IgD-negative memory B cell (primary cell): ENCODE results near the gene URM1. TPM values are rescaled to one million over a fixed set of nuclear protein-coding genes. Genes with fewer than 3 reads are reported as not detected.
"Not testable (repeated sequence)": the region's sequence is repeated elsewhere in the genome, so short reads cannot be mapped to it uniquely, and the experiment has no call there.

Experiments used
- H3K27ac Mint-ChIP-seq, 3 donors: one replicate each; pipeline ENCODE4 v1.8.0; 2020 to 2022; ENCODE audit warnings: mild to moderate bottlenecking in 3 of 3, mixed read lengths in 3 of 3, moderate library complexity in 1 of 3
- H3K27me3 Mint-ChIP-seq: one replicate; pipeline ENCODE4 v1.8.0; 2021; ENCODE audit warnings: mixed read lengths
- H3K36me3 Mint-ChIP-seq: one replicate; pipeline ENCODE4 v1.8.0; 2020; ENCODE audit warnings: mild to moderate bottlenecking, mixed read lengths
- H3K4me1 Mint-ChIP-seq, 3 donors: one replicate each; pipeline ENCODE4 v1.8.0; 2020 to 2022; ENCODE audit warnings: mixed read lengths in 3 of 3, mild to moderate bottlenecking in 1 of 3
- H3K4me3 Mint-ChIP-seq, 4 donors: one replicate each; pipeline ENCODE4 v1.8.0; 2020 to 2022; ENCODE audit warnings: mild to moderate bottlenecking in 4 of 4, mixed read lengths in 4 of 4, moderate library complexity in 3 of 4
- H3K9me3 Mint-ChIP-seq, 3 donors: one replicate each; pipeline ENCODE4 v1.8.0; 2020 to 2021; ENCODE audit warnings: mixed read lengths in 3 of 3, mild to moderate bottlenecking in 1 of 3
- polyA plus RNA-seq: library from polyadenylated mRNA; unstranded; fragments of 300-500 nt; fragmentation: Illumina TruSeq; gene quantifications from one replicate; pipeline ENCODE4 v1.2.3, GENCODE V29; 2021

The URM1 gene
- polyA plus RNA-seq, 1 donor from 2014 or later, result 53.9 TPM

DNA sequence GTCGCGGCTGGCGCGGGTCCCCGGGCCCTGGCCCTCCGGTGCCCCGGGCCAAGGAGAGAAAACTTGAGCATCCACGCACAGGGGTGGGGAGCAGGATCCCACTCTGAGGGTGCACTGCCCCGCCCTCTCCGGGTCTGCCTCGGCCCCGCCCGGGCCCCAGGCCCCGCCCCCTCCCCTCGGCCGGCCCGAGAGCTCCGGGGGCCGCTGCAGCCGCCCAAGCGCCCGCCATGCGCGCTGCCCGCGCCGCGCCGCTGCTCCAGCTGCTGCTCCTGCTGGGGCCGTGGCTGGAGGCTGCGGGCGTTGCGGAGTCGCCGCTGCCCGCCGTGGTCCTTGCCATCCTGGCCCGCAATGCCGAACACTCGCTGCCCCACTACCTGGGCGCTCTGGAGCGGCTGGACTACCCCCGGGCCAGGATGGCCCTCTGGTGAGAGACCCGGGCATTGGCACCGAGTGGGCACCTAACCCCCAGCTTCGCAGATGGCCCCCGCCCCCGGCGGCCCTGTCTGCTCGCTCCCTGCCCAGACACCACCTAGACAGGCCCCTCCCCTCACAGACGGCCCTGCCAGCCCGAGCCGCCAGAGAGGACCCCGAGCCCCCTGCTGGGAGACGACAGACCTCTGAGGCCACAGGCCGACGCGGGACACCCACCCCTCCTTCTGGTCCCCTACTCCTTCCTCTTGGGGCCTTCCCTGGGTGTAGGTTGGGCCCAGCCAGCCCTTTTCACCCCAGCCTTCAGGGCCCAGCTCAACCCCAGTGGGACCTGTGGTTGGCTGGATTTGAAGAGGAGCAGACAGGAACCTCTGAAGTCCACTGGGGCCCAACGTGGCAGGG, 49.7 kb downstream of the URM1 start, which contains the start of gene CERCAM:
TSS of gene CERCAM (plus strand) at position 207 of the 831 bp plus-strand sequence. CDS start at position 228, 21 bp downstream.
- peak within 1 kb of the TSS; percentile 75 to 93 (median 83) for H3K4me3 Mint-ChIP-seq
- H3K9me3 Mint-ChIP-seq, result no peaks in the 10 kb centered on the region
- H3K36me3 Mint-ChIP-seq, result no peaks in the 10 kb centered on the region
- H3K4me1 Mint-ChIP-seq, result peaks cover 0 to 3% (median 2%) of the 10 kb centered on the region in 3 donors
- no peak within 1 kb of the TSS for H3K27ac Mint-ChIP-seq
- peaks cover 24% of the 10 kb centered on the region for H3K27me3 Mint-ChIP-seq

DNA sequence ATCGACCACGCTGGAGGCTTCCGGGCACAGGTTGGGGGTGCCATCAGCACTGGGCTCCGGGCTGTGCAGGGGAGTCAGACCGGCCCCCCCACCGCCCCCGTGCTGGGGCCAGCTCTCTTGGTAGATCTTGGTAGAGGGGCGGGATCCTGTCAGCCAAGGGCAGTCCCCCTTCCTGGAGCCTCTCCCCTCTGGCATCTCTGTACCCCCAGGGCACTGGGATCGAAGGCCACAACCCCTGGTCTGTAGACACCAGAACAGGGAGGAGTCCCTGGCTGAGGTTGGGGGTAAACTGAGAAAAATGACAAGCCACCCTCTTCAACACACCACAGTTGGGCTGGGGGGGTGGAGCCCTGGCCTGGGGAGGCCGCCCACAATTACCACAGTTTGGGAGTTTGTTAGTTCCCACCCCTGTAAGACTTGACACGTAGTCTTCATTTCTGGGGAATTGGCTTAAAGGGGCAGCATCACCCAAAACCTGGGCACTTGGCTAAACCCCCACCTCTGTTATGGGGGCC, 50.4 kb downstream of the URM1 start:
- Mint-ChIP-seq H3K9me3 (no peaks in the 10 kb centered on the region), H3K4me1 (peaks cover 0 to 3% (median under 1%) of the 10 kb centered on the region in 3 donors), H3K4me3 (peak overlapping the region; percentile 72 to 84 (median 76)), H3K27ac (peak overlapping the region in 1 of 3 donors; percentile 14), H3K36me3 (no peaks in the 10 kb centered on the region), H3K27me3 (peaks cover 18% of the 10 kb centered on the region)

DNA sequence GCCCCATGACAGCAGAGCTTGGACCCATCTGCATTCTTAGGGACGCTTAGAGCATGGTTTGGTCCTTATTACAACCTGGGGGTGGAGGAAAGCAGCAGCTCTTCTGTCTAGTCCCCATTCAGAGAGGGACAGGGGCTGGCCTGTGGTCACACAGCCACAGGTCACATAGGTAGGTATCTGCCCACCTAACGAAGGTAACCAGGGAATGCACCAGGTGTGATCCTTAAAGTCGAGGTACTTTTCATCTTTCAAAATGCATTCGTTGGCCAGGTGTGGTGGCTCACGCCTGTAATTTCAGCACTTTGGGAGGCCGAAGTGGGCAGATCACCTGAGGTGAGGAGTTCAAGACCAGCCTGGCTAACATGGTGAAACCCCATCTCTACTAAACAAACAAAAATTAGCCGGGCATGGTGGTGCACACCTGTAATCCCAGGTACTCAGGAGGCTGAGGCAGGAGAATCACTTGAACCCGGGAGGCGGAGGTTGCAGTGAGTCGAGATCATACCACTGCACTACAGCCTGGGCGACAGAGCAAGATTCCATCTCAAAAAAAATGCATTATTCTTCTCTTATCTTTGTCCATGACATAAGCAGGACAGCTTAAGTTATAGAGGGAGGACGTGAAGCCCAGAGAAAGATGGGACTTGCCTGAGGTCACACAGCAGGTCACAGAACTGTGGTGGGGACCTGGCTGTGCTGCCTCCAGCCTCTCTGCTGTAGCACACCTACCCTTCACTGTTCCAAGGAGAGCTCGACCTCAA, 51.0 kb downstream of the URM1 start:
- Mint-ChIP-seq H3K27ac (peak overlapping the region in 1 of 3 donors; percentile 14), H3K4me3 (peak overlapping the region; percentile 2 to 75 (median 50)), H3K27me3 (peaks cover 14% of the 10 kb centered on the region)
- H3K9me3 Mint-ChIP-seq, H3K4me1 Mint-ChIP-seq, H3K36me3 Mint-ChIP-seq: not testable (repeated sequence)

DNA sequence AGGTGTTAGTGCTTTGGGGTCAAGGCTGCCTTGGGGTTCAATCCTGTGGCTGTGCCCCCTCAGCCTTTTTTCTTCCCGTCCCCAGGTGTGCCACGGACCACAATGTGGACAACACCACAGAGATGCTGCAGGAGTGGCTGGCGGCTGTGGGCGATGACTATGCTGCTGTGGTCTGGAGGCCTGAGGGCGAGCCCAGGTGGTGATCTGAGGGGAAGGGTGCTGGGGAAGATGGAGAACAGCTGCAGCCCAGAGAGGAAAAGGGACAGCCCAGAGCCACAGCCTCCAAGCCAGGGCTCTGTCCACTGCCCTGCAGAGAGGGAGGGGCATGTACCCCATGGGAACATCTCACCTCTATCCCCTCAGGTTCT, 51.6 kb downstream of the URM1 start:
- Mint-ChIP-seq H3K4me1 (peaks cover 0 to 3% (median 0%) of the 10 kb centered on the region in 3 donors), H3K4me3 (peak overlapping the region in 2 of 4 donors; percentile 25 to 75), H3K9me3 (no peaks in the 10 kb centered on the region), H3K27ac (no peak overlapping the region), H3K27me3 (peaks cover 9% of the 10 kb centered on the region), H3K36me3 (no peaks in the 10 kb centered on the region)

DNA sequence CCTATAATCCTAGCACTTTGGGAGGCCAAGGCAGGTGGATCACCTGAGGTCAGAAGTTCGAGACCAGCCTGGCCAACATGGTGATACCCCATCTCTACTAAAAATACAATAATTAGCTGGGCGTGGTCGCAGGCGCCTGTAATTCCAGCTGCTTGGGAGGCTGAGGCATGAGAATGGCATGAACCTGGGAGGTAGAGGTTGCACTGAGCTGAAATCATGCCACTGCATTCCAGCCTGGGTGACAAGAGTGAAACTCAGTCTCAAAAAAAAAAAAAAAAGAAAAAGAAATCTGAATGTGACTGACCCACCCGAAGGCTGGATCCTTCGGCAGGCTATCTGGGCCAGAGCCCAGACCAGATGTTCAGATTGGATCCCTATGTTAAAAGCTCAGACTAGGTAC, 52.2 kb downstream of the URM1 start:
- not testable (repeated sequence) for H3K4me3 Mint-ChIP-seq, H3K9me3 Mint-ChIP-seq, H3K27ac Mint-ChIP-seq, H3K36me3 Mint-ChIP-seq, H3K27me3 Mint-ChIP-seq, H3K4me1 Mint-ChIP-seq

DNA sequence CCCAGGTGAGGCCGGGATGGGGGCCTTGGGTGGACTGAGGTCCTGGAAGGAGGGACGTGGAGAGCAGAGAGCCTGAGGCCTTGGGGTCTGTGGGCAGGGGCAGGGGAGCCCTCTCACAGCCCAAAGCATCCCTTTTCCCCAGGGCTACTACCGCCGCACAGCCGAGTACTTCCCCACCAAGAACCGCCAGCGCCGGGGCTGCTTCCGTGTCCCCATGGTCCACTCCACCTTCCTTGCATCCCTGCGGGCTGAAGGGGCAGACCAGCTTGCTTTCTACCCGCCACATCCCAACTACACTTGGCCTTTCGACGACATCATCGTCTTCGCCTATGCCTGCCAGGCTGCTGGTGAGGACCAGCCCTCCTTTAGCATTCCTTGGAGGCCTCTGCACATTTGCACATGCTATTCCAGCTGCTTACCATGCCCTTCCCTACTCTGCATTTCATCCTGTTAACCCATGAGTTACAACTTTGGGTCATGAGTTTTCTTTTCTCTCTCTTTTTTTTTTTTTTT, 53.1 kb downstream of the URM1 start:
- H3K27me3 Mint-ChIP-seq, result peaks cover 3% of the 10 kb centered on the region
- H3K4me1 Mint-ChIP-seq, result no peaks in the 10 kb centered on the region
- no peaks in the 10 kb centered on the region for H3K36me3 Mint-ChIP-seq
- no peak overlapping the region for H3K27ac Mint-ChIP-seq
- H3K9me3 Mint-ChIP-seq, result no peaks in the 10 kb centered on the region
- peak overlapping the region in 2 of 4 donors; percentile 20 to 78 for H3K4me3 Mint-ChIP-seq

DNA sequence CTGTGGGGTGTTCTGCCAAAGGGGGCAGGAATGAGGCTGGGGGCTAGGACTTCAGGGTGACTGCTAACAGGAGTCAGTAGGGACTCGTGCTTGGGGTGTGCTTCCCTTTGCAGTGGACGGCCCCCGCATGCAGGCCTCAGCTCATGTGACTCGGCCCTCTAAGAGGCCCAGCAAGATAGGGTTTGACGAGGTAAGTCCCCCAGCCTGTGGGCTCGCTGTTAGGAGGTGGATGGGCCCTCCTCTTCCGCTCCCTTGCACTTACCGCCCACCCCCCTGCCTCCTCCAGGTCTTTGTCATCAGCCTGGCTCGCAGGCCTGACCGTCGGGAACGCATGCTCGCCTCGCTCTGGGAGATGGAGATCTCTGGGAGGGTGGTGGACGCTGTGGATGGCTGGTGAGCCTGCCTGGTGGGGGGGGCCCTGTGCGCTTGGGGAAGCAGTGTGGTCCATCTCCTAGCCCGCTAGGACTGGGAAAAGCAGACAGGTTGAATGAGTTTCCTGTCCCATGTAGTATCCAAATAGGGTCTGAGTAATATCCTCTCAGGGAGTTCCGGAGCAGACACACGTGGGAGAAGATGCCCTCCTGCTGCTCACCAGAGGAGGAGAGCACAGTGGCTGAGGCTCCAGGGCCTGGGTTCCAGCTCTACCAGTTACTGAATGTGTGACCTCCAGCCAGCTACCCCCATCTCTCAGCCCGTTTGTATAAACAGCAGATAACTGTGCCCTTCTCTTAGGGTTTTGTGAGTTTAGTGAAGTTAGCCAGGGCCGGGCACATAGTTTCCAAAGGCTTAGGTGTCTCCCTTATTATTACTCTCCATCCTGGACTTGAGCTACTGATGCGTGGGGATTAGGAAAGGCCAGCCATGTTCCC, 57.7 kb downstream of the URM1 start:
- Mint-ChIP-seq H3K36me3 (no peaks in the 10 kb centered on the region), H3K27ac (no peak overlapping the region), H3K4me1 (no peaks in the 10 kb centered on the region), H3K9me3 (no peaks in the 10 kb centered on the region), H3K4me3 (no peak overlapping the region), H3K27me3 (no peaks in the 10 kb centered on the region)

DNA sequence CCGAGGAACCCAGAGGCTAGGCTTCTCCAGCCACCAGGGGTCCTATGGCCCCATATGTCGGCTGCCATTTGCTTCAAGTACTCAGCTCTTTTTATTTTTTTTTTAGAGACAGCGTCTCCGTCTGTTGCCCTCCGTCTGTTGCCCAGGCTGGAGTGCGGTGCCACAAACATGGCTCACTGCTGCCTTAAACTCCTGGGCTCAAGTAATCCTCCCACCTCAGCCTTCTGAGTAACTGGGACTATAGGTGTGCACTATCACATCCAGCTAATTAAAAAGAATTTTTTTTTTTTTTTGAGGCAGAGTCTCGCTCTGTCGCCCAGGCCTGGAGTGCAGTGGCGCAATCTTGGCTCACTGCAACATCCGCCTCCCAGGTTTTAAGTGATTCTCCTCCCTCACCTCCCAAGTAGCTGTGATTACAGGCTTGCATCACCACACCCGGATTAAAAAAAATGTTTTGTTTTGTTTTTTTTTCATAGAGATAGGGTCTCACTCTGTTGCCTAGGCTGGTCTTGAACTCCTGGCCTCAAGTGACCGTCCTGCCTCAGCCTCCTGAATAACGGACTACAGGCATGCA, 58.4 kb downstream of the URM1 start:
- H3K4me1 Mint-ChIP-seq, result no peaks in the 10 kb centered on the region
- H3K4me3 Mint-ChIP-seq, result no peak overlapping the region
- no peaks in the 10 kb centered on the region for H3K27me3 Mint-ChIP-seq

DNA sequence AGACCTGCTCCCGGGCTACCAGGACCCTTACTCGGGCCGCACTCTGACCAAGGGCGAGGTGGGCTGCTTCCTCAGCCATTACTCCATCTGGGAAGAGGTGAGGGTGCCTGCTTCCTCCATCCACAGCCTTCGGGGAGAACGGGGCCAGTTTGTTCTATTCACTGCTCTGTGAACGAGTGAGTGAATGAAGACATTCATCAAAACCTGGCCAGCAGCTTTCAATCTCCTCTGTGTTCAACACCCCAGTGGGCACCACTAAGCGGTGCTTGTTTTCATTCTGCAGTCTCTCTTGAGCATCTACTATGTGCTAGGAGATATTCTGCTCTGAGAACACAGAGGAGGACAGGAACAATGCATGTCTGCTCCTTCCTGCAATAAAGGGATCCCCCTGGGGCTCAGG, 60.0 kb downstream of the URM1 start:
- Mint-ChIP-seq H3K4me3 (no peak overlapping the region), H3K27ac (no peak overlapping the region), H3K27me3 (no peaks in the 10 kb centered on the region), H3K36me3 (no peaks in the 10 kb centered on the region), H3K4me1 (no peaks in the 10 kb centered on the region), H3K9me3 (no peaks in the 10 kb centered on the region)

More for the DNA sequence above, 58.4 kb downstream of the URM1 start:
- Mint-ChIP-seq H3K36me3 (no peaks in the 10 kb centered on the region), H3K27ac (no peak overlapping the region), H3K9me3 (no peaks in the 10 kb centered on the region)

DNA sequence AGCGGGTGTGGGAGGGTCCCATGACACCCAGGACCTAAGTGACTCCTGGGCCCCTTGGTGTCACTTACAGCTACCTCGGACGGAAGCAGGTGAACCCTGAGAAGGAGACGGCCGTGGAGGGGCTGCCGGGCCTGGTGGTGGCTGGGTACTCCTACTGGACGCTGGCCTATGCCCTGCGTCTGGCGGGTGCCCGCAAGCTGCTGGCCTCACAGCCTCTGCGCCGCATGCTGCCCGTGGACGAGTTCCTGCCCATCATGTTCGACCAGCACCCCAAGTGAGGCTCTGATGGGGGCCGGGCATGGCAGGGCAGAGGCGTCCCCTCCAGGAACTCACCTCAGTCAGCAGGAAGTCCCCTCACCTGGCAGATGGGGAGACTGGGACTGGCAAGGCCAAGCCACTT, 63.2 kb downstream of the URM1 start:
- Mint-ChIP-seq H3K36me3 (no peaks in the 10 kb centered on the region), H3K9me3 (no peaks in the 10 kb centered on the region), H3K27ac (no peak overlapping the region), H3K4me1 (peaks cover 0 to 4% (median 0%) of the 10 kb centered on the region in 3 donors), H3K27me3 (no peaks in the 10 kb centered on the region), H3K4me3 (no peak overlapping the region)

DNA sequence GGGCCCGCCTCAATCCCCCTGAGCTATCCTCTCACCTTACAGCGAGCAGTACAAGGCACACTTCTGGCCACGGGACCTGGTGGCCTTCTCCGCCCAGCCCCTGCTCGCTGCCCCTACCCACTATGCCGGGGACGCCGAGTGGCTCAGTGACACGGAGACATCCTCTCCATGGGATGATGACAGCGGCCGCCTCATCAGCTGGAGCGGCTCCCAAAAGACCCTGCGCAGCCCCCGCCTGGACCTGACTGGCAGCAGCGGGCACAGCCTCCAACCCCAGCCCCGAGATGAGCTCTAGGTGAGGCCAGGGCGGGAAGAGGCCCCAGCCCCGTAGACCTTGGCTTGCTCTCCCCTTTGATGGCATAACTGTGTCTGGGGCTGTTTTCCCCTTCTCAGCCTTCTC, 64.4 kb downstream of the URM1 start:
- H3K4me1 Mint-ChIP-seq, result peaks cover 0 to 4% (median 0%) of the 10 kb centered on the region in 3 donors
- H3K27me3 Mint-ChIP-seq, result no peaks in the 10 kb centered on the region

DNA sequence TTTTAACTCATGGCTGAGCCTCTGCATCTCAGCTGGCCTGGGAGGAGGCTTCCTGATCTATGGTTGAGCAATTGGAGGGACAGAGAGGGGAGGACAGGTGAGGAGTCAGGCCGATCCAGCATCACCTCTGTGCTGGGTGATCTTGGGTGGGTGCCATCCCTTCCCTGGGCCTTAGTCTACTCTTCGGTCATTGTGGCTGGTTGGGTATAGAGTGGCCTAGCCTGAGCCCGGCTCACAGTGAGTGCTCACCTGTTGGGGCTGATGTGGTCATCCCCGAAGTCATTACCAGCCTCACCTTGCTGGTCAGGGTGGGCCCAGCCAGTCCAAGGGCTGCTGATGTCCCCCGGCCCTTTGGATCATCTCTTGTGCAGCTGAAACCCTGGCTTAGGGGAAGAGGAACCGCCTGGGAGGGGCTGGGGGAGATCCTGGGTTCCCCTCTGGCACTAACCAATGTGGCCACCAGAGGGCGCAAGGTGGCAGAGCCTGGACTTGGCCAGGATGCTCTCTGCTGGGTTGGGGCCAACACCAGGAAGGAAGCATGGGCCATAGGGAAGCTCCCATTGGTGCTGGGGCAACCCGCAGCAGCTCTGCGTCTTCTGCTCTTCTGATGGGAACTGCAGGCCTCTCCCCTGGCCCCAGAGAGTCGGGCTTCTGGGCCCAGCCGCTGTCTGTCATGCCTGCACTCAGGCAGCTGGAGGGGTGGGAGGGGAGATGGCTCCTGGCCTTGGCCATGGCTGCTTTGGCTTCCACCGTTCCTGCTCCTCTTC, 67.4 kb downstream of the URM1 start:
- no peaks in the 10 kb centered on the region for H3K9me3 Mint-ChIP-seq
- H3K4me1 Mint-ChIP-seq, result peaks cover 0 to 4% (median 0%) of the 10 kb centered on the region in 3 donors
- no peaks in the 10 kb centered on the region for H3K36me3 Mint-ChIP-seq
- H3K4me3 Mint-ChIP-seq, result no peak overlapping the region
- H3K27ac Mint-ChIP-seq, result peak overlapping the region in 1 of 3 donors; percentile 69
- no peaks in the 10 kb centered on the region for H3K27me3 Mint-ChIP-seq

More for the DNA sequence above, 64.4 kb downstream of the URM1 start:
- H3K4me3 Mint-ChIP-seq, result no peak overlapping the region
- H3K36me3 Mint-ChIP-seq, result no peaks in the 10 kb centered on the region
- no peak overlapping the region for H3K27ac Mint-ChIP-seq
- H3K9me3 Mint-ChIP-seq, result no peaks in the 10 kb centered on the region

DNA sequence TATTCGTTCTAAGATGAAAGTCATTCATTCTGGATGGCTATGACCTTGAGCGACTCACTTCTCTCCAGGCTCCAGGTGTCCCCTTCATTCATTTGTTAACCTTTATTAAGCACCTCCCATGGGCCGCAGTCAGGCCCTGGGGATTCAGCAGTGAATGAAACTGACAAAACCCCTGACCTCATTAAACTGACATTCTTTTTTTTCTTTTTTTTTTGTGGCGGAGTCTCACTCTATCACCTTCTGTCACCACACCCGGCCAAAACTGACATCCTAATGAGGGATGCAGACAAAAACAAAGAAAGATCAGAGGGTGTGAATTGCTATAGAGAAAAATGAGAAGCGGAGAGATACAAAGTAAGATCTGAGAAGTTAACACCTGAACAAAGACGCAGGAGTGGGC, 68.1 kb downstream of the URM1 start:
- H3K27ac Mint-ChIP-seq, result no peak overlapping the region
- no peaks in the 10 kb centered on the region for H3K36me3 Mint-ChIP-seq
- H3K4me3 Mint-ChIP-seq, result no peak overlapping the region
- H3K4me1 Mint-ChIP-seq, result peaks cover 0 to 4% (median 0%) of the 10 kb centered on the region in 3 donors
- no peaks in the 10 kb centered on the region for H3K27me3 Mint-ChIP-seq
- no peaks in the 10 kb centered on the region for H3K9me3 Mint-ChIP-seq
